ENCODE data around the gene MCF2L2.
"Not testable (repeated sequence)": the region's sequence is repeated elsewhere in the genome, so short reads cannot be mapped to it uniquely, and the experiment has no call there.

Gene MCF2L2

DNA sequence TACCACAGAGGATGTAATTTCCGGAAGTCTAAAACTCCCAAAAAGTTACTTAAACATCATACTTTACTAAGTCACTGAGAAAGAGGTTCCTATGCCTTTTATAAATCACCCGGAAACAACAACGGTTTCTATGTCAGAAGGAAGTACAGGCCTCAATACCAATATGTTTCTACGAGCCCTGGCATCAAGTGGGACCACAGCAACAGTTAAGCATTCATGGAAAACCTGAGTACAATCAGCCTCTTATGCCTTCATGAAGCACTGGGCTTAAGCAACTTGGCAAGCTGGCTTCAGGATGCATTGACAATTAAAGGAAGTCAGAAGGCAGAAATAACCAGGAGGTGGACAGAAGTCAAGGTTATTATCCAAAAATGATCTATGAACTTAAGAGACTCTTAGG lies 194.5 kb downstream of the MCF2L2 start:
- ChIA-PET POLR2A (no interaction called here), CTCF (no interaction called here)
- no peaks in the 10 kb centered on the region for H3K4me1 ChIP-seq (ENCODE audit: control insufficient read depth, insufficient read depth, low read length)
- no peak for TF ChIP-seq ZNF132 (tag by site-specific recombination; IDR thresholded peaks at IDR 0.05; ENCODE audit: borderline replicate concordance)
- no peak for TF ChIP-seq ZNF654 (tag by site-specific recombination; IDR thresholded peaks at IDR 0.05; ENCODE audit: low read depth)
- no peak for TF ChIP-seq ZNF701 (tag by site-specific recombination; IDR thresholded peaks at IDR 0.05)
- TF ChIP-seq, protein P1, sequence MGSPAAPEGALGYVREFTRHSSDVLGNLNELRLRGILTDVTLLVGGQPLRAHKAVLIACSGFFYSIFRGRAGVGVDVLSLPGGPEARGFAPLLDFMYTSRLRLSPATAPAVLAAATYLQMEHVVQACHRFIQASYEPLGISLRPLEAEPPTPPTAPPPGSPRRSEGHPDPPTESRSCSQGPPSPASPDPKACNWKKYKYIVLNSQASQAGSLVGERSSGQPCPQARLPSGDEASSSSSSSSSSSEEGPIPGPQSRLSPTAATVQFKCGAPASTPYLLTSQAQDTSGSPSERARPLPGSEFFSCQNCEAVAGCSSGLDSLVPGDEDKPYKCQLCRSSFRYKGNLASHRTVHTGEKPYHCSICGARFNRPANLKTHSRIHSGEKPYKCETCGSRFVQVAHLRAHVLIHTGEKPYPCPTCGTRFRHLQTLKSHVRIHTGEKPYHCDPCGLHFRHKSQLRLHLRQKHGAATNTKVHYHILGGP (tag by site-specific recombination; IDR thresholded peaks at IDR 0.05) = no peak
- TF ChIP-seq KLF8 (tag by site-specific recombination; IDR thresholded peaks at IDR 0.05) = no peak
- H3K27ac ChIP-seq (ENCODE audit: extremely low read depth, low read depth, low read length) = no peak overlapping the region
- no peaks in the 10 kb centered on the region for H3K36me3 ChIP-seq (ENCODE audit: control insufficient read depth in 2 of 2, insufficient read depth in 1 of 2, low read length in 2 of 2)
- no peaks in the 10 kb centered on the region; the same call in 1 of the 2 replicates for H3K9me3 ChIP-seq (ENCODE audit: control insufficient read depth, insufficient read depth, low read depth, low read length)
- no peak overlapping the region for H3K4me3 ChIP-seq (ENCODE audit: low read depth, low read length)

DNA sequence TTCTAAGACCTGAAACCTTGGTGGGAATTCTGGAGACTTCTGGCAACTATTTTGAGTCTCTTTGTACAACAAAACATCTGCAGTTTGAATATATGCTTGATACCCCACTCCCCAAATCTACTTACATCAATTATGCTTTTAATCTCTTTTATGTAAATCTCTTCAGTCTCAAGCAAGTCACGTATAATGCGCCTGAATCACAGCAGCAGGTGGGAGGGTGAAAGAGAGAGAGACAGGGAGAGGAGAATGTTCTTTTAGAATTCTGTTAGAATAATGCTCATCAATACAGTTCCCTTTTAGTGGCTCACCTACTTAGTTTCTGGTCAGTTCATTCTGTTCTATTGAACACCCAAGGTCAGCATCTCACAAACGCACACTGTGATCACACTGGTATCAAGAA lies 197.6 kb downstream of the MCF2L2 start:
- Histone ChIP-seq H3K36me3 (ENCODE audit: control insufficient read depth in 2 of 2, insufficient read depth in 1 of 2, low read length in 2 of 2) (no peaks in the 10 kb centered on the region), H3K4me1 (ENCODE audit: control insufficient read depth, insufficient read depth, low read length) (no peaks in the 10 kb centered on the region), H3K9me3 (ENCODE audit: control insufficient read depth, insufficient read depth, low read depth, low read length) (no peaks in the 10 kb centered on the region; the same call in 1 of the 2 replicates), H3K27ac (ENCODE audit: extremely low read depth, low read depth, low read length) (no peak overlapping the region), H3K4me3 (ENCODE audit: low read depth, low read length) (no peak overlapping the region)
- POLR2A ChIA-PET = no interaction called here
- TF ChIP-seq ZNF221 (tag by site-specific recombination; IDR thresholded peaks at IDR 0.05; ENCODE audit: borderline replicate concordance) (no peak), ZNF391 (tag by site-specific recombination; IDR thresholded peaks at IDR 0.05; ENCODE audit: borderline replicate concordance, low read depth) (no peak), ZFP69B (tag by site-specific recombination; IDR thresholded peaks at IDR 0.05) (no peak), MZF1 (tag by site-specific recombination; IDR thresholded peaks at IDR 0.05; ENCODE audit: borderline replicate concordance) (no peak), ZNF600 (tag by site-specific recombination; IDR thresholded peaks at IDR 0.05) (no peak), ZNF404 (tag by site-specific recombination; IDR thresholded peaks at IDR 0.05) (no peak), YY2 (tag by site-specific recombination; IDR thresholded peaks at IDR 0.05) (no peak), MYNN (tag by site-specific recombination; IDR thresholded peaks at IDR 0.05; ENCODE audit: borderline replicate concordance) (no peak), BCL11B (tag by site-specific recombination; IDR thresholded peaks at IDR 0.05; ENCODE audit: low read depth) (no peak), ZNF155 (tag by site-specific recombination; IDR thresholded peaks at IDR 0.05) (no peak), ZNF707 (tag by site-specific recombination; IDR thresholded peaks at IDR 0.05) (no peak), ZNF114 (tag by site-specific recombination; IDR thresholded peaks at IDR 0.05) (no peak), ZNF23 (tag by site-specific recombination; IDR thresholded peaks at IDR 0.05; ENCODE audit: borderline replicate concordance) (no peak), ZNF776 (tag by site-specific recombination; IDR thresholded peaks at IDR 0.05; ENCODE audit: borderline replicate concordance) (no peak)
- TF ChIP-seq, protein P2, sequence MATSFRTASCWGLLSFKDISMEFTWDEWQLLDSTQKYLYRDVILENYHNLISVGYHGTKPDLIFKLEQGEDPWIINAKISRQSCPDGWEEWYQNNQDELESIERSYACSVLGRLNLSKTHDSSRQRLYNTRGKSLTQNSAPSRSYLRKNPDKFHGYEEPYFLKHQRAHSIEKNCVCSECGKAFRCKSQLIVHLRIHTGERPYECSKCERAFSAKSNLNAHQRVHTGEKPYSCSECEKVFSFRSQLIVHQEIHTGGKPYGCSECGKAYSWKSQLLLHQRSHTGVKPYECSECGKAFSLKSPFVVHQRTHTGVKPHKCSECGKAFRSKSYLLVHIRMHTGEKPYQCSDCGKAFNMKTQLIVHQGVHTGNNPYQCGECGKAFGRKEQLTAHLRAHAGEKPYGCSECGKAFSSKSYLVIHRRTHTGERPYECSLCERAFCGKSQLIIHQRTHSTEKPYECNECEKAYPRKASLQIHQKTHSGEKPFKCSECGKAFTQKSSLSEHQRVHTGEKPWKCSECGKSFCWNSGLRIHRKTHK (tag by site-specific recombination; IDR thresholded peaks at IDR 0.05) = no peak
- TF ChIP-seq, protein P3, sequence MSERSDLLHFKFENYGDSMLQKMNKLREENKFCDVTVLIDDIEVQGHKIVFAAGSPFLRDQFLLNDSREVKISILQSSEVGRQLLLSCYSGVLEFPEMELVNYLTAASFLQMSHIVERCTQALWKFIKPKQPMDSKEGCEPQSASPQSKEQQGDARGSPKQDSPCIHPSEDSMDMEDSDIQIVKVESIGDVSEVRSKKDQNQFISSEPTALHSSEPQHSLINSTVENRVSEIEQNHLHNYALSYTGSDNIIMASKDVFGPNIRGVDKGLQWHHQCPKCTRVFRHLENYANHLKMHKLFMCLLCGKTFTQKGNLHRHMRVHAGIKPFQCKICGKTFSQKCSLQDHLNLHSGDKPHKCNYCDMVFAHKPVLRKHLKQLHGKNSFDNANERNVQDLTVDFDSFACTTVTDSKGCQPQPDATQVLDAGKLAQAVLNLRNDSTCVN (tag by site-specific recombination; optimal IDR thresholded peaks at IDR 0.05) = no peak
- CTCF ChIA-PET = no interaction called here

DNA sequence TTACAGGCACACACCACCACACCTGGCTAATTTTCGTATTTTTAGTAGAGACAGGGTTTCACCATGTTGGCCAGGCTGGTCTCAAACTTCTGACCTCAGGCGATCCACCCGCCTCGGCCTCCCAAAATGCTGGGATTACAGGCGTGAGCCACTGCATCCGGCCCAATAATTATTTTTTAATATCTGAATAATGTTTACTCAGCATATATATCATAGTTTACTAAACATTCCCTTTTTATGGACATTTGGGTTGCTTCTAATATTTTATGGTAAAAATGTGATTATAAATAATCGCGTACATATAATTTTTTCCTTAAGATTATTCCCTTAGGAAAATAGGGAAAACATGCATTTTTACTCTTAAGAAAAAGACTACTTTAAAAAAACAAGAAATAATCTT lies 198.2 kb downstream of the MCF2L2 start:
- POLR2A ChIA-PET; H3K4me3 ChIP-seq (ENCODE audit: low read depth, low read length): not testable (repeated sequence)

More for the DNA sequence above, 198.2 kb downstream of the MCF2L2 start:
- H3K27ac ChIP-seq (ENCODE audit: extremely low read depth, low read depth, low read length); H3K4me1 ChIP-seq (ENCODE audit: control insufficient read depth, insufficient read depth, low read length); H3K36me3 ChIP-seq (ENCODE audit: control insufficient read depth in 2 of 2, insufficient read depth in 1 of 2, low read length in 2 of 2); H3K9me3 ChIP-seq (ENCODE audit: control insufficient read depth, insufficient read depth, low read depth, low read length); CTCF ChIA-PET: not testable (repeated sequence)
